ENCODE data around the gene NDUFV1.
"Not testable (repeated sequence)": the region's sequence is repeated elsewhere in the genome, so short reads cannot be mapped to it uniquely, and the experiment has no call there.

NDUFV1 gene

GRCh38 chr11:67606492-67607295 is at the start of gene NDUFV1:
Gene NDUFV1, plus strand, starts transcription at chr11:67606936. Its CDS starts 69 bp downstream, at chr11:67607005.
- DNase-seq: peak; percentile 47

DNA sequence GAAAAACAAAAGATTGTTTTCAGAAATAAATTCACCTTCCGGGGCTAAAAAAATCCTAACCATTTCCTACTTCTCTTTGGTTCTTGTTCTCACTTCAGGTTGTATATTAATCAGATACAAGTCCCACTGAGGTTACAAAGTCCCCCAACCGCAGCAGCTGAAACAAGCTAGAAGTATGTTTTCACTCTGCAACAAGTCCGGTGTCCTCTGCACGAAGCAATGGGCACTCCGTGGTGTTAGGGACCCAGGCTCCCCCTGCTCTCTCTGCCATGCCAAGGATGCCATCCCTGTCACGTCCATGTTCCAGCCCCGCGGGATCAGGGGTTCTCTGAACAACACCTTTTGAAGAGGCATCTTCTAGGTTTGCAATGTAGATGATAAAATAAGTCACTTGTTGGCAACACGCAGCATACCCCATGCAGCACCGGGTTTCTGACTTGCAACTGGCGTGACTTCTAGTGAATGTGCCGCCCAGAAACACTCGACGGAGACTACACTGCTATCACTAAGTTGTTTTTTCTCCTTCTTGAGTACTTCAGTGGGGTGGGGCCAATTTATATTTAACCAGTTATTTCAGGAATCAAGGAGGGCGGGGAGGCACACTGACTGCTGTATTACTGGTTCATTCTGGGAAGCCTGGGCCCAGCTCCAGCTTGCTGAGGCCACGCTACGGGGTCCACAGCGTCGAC is 48.5 kb upstream of the NDUFV1 start:
- no peak for DNase-seq

GRCh38 chr11:67561971-67562619 is 44.6 kb upstream of the NDUFV1 start:
- DNase-seq: no peak

- no peak for DNase-seq
Observed at GRCh38 chr11:67562963-67563704, 43.6 kb upstream of the NDUFV1 start.

GRCh38 chr11:67563705-67564114 is 43.0 kb upstream of the NDUFV1 start:
- DNase-seq: not testable (repeated sequence)

- no peak for DNase-seq
Observed at GRCh38 chr11:67564230-67564629, 42.5 kb upstream of the NDUFV1 start.

DNA sequence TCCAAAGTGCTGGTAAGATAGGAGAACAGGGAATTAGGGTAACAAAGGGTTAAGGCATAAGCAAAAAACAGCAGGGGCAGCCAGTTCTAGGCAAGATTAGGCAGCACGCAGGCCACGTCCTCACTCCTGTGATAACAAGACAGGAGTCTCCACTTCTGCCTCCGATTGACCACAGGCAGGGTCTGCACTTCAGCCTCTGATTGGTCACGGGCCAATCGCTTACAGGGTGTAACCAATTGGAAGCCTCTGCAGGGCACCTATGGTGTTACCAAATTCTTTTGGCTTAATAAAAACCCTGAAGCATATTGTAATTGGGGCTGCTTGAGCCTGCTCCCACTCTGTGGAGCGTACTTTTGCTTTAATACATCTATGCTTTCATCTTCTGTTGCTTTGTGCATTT is 35.3 kb upstream of the NDUFV1 start:
- no peak for DNase-seq

DNA sequence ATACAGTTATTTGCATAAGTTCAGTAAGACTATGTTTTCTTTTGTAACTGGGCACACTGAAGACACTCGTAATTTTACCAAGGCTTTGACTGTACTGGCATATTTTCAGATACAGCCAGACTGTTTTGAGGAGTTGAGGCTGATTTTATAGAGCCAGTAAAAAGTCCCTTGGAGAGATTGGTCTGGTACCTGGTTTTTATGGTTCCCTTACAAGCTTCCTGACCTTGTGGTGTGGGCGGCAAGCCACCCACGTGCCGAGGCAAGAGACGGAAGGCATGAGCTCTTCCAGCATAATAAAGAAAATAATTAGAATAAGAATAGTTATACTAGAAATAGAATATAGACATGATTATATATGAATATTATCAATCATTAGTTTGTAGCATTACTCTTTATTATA is 34.4 kb upstream of the NDUFV1 start:
- no peak for DNase-seq

- DNase-seq: no peak
Observed at GRCh38 chr11:67572747-67573419, 33.9 kb upstream of the NDUFV1 start.

- no peak for DNase-seq
Observed at GRCh38 chr11:67574938-67575337, 31.8 kb upstream of the NDUFV1 start.

DNA sequence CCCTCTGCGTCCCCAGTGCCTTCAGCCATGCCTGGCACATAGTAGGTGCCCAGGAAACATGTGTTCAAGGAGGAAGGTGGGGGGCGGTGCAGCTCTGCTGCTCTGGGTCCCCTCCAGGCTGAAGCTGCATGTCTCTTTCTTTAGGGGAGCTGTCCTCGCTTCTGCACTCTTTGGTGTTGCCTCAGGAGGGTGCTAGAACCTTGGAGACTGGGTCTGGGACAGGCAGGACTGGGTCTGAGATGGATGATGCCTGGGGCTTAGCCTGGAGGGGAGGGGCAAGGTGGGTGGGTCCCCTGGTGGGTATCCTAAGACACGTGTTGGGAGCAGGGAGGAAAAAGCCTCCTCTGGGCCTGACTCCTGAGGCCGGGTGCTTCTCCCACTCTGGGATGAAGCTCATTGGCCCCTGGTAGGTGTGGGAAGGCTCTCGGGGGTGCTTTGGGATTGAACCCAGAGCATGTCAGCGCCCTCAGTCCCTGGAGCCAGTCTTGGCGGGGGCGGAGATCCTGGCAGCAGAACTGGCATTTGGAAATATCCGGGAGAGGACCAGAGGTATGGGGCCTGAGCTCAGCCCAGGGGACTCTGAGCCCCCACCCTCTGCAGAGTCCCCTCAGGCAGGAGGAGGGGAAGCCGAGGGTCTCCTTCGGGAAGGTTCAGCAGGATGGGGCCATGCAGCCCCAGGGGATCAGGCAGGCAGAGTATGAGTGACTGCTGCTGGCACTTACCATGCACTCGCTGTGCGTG is 29.8 kb upstream of the NDUFV1 start:
- no peak for DNase-seq

DNA sequence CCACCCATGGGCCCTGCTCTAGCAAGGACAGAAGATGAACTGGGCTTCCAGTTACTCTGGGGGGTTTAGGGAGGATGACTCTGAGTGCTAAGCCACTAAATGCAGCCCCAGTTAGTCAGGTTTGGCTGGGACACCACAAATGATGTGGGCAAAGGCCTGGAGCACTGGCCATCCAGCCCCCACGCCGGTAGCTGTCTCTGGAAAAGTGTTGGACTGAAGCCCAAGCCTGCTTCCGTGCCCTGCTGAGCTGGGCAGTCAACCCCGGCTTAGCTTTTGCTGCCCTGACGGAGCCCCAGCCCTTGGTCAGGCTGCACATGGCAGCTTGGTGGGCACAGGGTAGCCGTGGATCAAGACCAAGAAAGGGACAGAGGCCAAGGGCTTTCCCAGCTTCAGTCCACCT is 28.8 kb upstream of the NDUFV1 start:
- DNase-seq: no peak

DNA sequence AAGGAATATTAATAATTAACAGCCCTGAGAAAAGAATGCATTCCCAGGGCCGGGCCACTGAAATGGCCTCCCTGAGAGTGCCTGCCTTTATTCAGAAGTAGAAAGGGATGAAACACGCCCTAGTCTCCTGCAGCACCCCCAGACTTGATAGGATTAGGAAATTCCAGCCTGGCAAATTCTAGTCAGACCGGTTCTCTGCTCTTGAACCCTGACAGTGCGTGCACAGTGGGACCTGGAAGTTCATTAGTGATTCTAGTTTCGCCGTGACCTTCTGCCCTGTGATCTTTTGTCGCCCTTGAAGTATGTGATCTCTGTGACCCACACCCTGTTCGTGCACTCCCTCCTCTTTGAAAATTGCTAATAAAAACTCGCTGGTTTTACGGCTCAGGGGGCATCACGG is 25.3 kb upstream of the NDUFV1 start:
- no peak for DNase-seq

GRCh38 chr11:67582011-67582410 is 24.7 kb upstream of the NDUFV1 start:
- DNase-seq: no peak

DNA sequence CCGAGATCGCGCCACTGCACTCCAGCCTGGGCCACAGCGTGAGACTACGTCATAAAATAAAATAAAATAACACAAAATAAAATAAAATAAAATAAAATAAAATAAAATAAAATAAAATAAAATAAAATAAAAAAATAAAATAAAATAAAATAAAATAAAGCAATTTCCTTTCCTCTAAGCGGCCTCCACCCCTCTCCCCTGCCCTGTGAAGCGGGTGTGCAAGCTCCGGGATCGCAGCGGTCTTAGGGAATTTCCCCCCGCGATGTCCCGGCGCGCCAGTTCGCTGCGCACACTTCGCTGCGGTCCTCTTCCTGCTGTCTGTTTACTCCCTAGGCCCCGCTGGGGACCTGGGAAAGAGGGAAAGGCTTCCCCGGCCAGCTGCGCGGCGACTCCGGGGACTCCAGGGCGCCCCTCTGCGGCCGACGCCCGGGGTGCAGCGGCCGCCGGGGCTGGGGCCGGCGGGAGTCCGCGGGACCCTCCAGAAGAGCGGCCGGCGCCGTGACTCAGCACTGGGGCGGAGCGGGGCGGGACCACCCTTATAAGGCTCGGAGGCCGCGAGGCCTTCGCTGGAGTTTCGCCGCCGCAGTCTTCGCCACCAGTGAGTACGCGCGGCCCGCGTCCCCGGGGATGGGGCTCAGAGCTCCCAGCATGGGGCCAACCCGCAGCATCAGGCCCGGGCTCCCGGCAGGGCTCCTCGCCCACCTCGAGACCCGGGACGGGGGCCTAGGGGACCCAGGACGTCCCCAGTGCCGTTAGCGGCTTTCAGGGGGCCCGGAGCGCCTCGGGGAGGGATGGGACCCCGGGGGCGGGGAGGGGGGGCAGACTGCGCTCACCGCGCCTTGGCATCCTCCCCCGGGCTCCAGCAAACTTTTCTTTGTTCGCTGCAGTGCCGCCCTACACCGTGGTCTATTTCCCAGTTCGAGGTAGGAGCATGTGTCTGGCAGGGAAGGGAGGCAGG is 23.2 kb upstream of the NDUFV1 start, which contains the start of gene GSTP1:
TSS of gene GSTP1 (plus strand) at position 566 of the 958 bp plus-strand sequence. CDS start at position 598, 32 bp downstream.
- peak; percentile 68 for DNase-seq

DNA sequence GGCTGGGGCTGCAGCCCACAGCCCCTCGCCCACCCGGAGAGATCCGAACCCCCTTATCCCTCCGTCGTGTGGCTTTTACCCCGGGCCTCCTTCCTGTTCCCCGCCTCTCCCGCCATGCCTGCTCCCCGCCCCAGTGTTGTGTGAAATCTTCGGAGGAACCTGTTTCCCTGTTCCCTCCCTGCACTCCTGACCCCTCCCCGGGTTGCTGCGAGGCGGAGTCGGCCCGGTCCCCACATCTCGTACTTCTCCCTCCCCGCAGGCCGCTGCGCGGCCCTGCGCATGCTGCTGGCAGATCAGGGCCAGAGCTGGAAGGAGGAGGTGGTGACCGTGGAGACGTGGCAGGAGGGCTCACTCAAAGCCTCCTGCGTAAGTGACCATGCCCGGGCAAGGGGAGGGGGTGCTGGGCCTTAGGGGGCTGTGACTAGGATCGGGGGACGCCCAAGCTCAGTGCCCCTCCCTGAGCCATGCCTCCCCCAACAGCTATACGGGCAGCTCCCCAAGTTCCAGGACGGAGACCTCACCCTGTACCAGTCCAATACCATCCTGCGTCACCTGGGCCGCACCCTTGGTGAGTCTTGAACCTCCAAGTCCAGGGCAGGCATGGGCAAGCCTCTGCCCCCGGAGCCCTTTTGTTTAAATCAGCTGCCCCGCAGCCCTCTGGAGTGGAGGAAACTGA is 22.4 kb upstream of the NDUFV1 start:
- DNase-seq: no peak

GRCh38 chr11:67584881-67585873 is 21.6 kb upstream of the NDUFV1 start:
- no peak for DNase-seq

DNA sequence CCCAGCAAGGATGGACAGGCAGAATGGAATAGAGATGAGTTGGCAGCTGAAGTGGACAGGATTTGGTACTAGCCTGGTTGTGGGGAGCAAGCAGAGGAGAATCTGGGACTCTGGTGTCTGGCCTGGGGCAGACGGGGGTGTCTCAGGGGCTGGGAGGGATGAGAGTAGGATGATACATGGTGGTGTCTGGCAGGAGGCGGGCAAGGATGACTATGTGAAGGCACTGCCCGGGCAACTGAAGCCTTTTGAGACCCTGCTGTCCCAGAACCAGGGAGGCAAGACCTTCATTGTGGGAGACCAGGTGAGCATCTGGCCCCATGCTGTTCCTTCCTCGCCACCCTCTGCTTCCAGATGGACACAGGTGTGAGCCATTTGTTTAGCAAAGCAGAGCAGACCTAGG is 20.8 kb upstream of the NDUFV1 start:
- no peak for DNase-seq
